T-helper 2 cell treated with Interferon-gamma antibody and Interleukin-4, amounts not matched to agents 100 ng/mL and 5 ng/mL, for 36 hours (primary cell): ENCODE results near the gene SLC2A13. TPM values are rescaled to one million over a fixed set of nuclear protein-coding genes. Genes with fewer than 3 reads are reported as not detected.

Experiments
- intact Hi-C: fragments of 100-400 bp; cut with micrococcal nuclease; formaldehyde crosslinking; loops from one replicate; pipeline ENCODE4 v1.15.1; 2023
- total RNA-seq: library from RNA; stranded (reverse); gene quantifications from 2 replicates; pipeline ENCODE4 v1.2.3, GENCODE V29; 2022

SLC2A13 gene
- total RNA-seq, result 2.4 and 3.2 TPM in 2 replicates

GRCh38 chr12:40105515-40106201 is at the start of gene SLC2A13:
Gene SLC2A13, minus strand, starts transcription at chr12:40106081. Its CDS starts 273 bp downstream, at chr12:40105808.
- intact Hi-C loops, result loop anchor here (1.0 to 10.0 kb wide), 8 partner anchors 31 to 1198 kb away; partner anchors contain the start of genes CPNE8 and KIF21A

GRCh38 chr12:40154381-40154780 is 48.5 kb upstream of the SLC2A13 start:
- intact Hi-C loops, result loop anchor here (5.0 kb wide), 2 partner anchors 68 to 768 kb away; partner anchors contain the start of gene LRRK2

- intact Hi-C loops, result loop anchor here (1.0 to 5.0 kb wide), 4 partner anchors 69 to 769 kb away; partner anchors contain the start of gene LRRK2
These were observed 47.6 kb upstream of the SLC2A13 start for GRCh38 chr12:40153432-40153831.

- intact Hi-C loops, result loop anchor here (1.0 to 5.0 kb wide), 4 partner anchors 69 to 769 kb away; partner anchors contain the start of gene LRRK2
These were observed 47.0 kb upstream of the SLC2A13 start for GRCh38 chr12:40152783-40153383.

GRCh38 chr12:40149673-40150260 is 43.9 kb upstream of the SLC2A13 start:
- intact Hi-C loops, result loop anchor here (5.0 kb wide), 2 partner anchors 73 to 773 kb away; partner anchors contain the start of gene LRRK2

- intact Hi-C loops, result no loop called here
These were observed 41.2 kb upstream of the SLC2A13 start for GRCh38 chr12:40146800-40147797.

- intact Hi-C loops, result loop anchor here (2.0 kb wide), 1 partner anchor 39 kb away; the partner anchor contains the start of gene SLC2A13
These were observed 40.0 kb upstream of the SLC2A13 start for GRCh38 chr12:40145896-40146295.

GRCh38 chr12:40144023-40144422 is 38.1 kb upstream of the SLC2A13 start:
- intact Hi-C loops, result loop anchor here (2.0 kb wide), 1 partner anchor 37 kb away; the partner anchor contains the start of gene SLC2A13

GRCh38 chr12:40142001-40142744 is 36.3 kb upstream of the SLC2A13 start:
- intact Hi-C loops, result no loop called here

- intact Hi-C loops, result no loop called here
These were observed 32.6 kb upstream of the SLC2A13 start for GRCh38 chr12:40138526-40138925.

- intact Hi-C loops, result loop anchor here (2.0 kb wide), 1 partner anchor 30 kb away; the partner anchor contains the start of gene SLC2A13
These were observed 31.4 kb upstream of the SLC2A13 start for GRCh38 chr12:40137252-40137651.

- intact Hi-C loops, result no loop called here
These were observed 21.5 kb upstream of the SLC2A13 start for GRCh38 chr12:40127408-40127807.

GRCh38 chr12:40123496-40123895 is 17.6 kb upstream of the SLC2A13 start:
- intact Hi-C loops, result no loop called here

GRCh38 chr12:40122842-40123241 is 17.0 kb upstream of the SLC2A13 start:
- intact Hi-C loops, result no loop called here

- intact Hi-C loops, result no loop called here
These were observed 11.9 kb upstream of the SLC2A13 start for GRCh38 chr12:40117818-40118217.

GRCh38 chr12:40110586-40110985 is 4.7 kb upstream of the SLC2A13 start:
- intact Hi-C loops, result no loop called here

- intact Hi-C loops, result loop anchor here (1.0 to 10.0 kb wide), 10 partner anchors 29 to 1201 kb away; partner anchors contain the start of gene CPNE8
These were observed 2.1 kb upstream of the SLC2A13 start for GRCh38 chr12:40107803-40108620.

GRCh38 chr12:40107098-40107802 is 1.4 kb upstream of the SLC2A13 start:
- intact Hi-C loops, result loop anchor here (1.0 to 10.0 kb wide), 10 partner anchors 30 to 1200 kb away; partner anchors contain the start of gene CPNE8
